ENCODE results near the gene SMPD4.
A peak's percentile ranks its signal among the peaks of the same experiment; 100 is the strongest.
"Not testable (repeated sequence)": the region's sequence is repeated elsewhere in the genome, so short reads cannot be mapped to it uniquely, and the experiment has no call there.

Gene SMPD4, protein sequence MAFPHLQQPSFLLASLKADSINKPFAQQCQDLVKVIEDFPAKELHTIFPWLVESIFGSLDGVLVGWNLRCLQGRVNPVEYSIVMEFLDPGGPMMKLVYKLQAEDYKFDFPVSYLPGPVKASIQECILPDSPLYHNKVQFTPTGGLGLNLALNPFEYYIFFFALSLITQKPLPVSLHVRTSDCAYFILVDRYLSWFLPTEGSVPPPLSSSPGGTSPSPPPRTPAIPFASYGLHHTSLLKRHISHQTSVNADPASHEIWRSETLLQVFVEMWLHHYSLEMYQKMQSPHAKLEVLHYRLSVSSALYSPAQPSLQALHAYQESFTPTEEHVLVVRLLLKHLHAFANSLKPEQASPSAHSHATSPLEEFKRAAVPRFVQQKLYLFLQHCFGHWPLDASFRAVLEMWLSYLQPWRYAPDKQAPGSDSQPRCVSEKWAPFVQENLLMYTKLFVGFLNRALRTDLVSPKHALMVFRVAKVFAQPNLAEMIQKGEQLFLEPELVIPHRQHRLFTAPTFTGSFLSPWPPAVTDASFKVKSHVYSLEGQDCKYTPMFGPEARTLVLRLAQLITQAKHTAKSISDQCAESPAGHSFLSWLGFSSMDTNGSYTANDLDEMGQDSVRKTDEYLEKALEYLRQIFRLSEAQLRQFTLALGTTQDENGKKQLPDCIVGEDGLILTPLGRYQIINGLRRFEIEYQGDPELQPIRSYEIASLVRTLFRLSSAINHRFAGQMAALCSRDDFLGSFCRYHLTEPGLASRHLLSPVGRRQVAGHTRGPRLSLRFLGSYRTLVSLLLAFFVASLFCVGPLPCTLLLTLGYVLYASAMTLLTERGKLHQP

DNA sequence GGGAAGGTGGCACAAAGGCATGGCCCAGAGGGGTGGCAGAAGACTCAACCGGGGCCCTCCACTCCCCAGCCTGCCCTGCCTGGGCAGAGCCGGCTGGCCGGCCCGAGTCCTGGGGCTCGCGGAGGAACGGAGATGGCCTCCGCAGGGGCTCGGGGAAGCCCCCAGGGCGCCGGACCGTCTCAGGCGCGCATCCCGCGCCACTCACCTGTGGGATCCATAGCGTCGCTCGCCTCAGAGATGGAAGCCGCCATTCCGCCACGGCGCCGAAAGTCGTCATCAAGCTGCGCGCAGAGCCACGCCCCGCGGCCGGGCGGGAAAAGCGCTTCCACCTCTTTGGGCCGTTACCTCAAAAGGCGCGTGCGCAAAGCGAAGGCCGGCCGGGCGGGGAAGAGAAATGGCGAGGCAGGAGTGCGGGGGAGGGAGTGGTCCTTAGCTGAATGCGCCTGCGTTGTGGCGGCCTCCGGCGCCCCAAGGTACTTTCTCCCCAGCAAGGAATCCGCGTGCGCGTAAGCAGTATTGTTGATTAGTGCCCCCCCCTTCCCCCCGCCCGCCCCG, at the start of gene SMPD4:
TSS of gene SMPD4 (minus strand) at position 278 of the 555 bp plus-strand sequence. CDS start 5,010 bp downstream, outside the sequence.
- peak; percentile 96 for DNase-seq (ENCODE audit: low read depth in 2 of 2)

DNA sequence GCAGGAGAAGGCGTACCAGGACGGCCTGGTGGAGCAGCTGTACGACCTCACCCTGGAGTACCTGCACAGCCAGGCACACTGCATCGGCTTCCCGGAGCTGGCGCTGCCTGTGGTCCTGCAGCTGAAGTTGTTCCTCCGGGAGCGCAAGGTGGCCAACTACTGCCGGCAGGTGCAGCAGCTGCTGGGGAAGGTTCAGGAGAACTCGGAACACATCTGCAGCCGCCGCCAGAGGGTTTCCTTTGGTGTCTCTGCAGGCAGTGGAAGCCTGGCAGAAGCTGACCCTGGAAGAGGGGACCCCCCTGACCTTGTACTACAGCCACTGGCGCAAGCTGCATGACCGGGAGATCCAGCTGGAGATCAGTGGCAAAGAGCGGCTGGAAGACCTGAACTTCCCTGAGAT, 49.5 kb upstream of the SMPD4 start:
- DNase-seq (ENCODE audit: low read depth in 2 of 2), result not testable (repeated sequence)

DNA sequence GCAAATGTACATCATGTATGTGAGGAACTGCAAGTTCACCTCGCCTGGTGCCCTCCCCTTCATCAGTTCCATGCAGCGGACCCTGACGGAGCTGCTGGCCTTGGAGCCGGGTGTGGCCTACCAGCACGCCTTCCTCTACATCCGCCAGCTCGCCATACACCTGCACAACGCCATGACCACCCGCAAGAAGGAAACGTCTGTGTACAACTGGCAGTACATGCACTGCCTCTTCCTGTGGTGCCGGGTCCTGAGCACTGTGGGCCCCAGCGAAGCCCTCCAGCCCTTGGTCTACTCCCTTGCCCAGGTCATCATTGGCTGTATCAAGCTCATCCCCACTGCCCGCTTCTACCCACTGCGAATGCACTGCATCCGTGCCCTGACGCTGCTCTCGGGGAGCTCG, 49.0 kb upstream of the SMPD4 start:
- DNase-seq (ENCODE audit: low read depth in 2 of 2), result not testable (repeated sequence)

DNA sequence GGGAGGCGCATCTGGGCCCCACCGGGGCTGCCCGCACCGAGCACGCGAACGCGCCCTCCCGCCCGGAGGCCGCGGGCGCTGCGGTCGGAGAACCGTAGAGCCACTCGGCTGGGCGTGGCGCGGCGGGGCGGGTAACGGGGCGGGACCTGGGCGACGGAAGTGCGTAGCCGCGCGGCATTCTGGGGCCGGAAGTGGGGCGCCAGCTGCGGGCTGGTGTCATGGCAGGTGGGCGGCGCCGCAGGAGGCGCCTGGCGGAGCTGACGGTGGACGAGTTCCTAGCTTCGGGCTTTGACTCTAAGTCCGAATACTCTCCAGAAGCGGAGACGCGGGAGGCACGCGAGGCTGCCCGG, 47.7 kb upstream of the SMPD4 start:
- DNase-seq (ENCODE audit: low read depth in 2 of 2), result not testable (repeated sequence)

GRCh38 chr2:130228467-130229160, 47.2 kb upstream of the SMPD4 start:
- not testable (repeated sequence) for DNase-seq (ENCODE audit: low read depth in 2 of 2)

DNA sequence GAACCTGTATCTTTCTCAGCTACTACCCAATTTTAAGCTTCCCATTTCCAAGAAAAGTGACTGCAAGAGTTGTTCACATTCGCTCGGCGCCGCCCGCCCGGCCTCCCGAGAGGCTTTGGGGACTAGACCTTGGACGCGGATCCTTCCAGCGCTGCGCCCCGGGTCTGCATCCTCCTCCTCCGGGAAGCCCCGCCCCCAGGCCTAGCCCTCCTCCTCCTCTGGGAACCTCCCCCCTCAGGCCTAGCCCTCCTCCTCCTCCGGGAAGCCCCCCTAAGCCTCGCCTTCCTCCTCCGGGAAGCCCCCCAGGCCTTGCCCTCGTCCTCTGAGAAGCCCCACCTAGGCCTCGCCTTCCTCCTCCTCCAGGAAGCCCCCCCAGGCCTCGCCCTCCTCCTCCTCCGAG, 46.6 kb upstream of the SMPD4 start:
- not testable (repeated sequence) for DNase-seq (ENCODE audit: low read depth in 2 of 2)

DNA sequence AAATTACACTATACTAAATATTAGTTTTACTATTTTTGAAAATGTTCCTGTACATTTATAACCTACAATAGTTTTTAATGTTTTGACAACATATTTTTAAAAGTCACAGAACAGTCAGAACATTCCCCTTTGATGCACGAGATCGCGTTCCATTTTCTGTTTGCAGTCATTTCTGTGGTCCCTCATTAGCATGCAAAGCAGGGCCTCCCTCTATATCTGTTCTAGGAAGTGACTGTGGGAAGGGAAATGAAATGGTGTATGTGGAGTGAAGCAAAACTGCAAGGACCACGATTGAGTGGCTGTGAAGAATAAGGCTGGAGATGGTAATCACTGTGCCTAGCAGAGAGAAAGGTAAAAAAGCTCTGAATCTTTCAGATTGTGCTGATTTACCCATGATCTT, 41.1 kb upstream of the SMPD4 start:
- not testable (repeated sequence) for DNase-seq (ENCODE audit: low read depth in 2 of 2)

DNA sequence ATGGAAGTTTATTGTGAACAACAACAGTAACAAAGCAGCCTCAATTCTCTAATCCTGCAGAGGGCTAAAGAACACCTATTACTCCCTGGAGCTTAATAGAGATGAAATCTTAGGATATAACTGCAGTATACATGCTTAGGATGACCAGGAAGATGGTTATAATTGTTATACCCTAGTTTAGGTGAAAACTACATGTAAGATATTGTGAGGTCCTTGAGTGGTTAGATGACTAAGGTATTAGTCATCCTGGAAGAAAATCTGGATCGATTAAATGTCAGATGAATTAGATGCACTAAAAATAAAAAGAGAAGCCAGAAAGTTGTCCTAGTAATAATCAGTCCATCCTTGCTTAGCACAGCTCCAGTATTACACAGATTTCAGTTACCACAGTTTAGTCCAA, 39.1 kb upstream of the SMPD4 start:
- not testable (repeated sequence) for DNase-seq (ENCODE audit: low read depth in 2 of 2)

- not testable (repeated sequence) for DNase-seq (ENCODE audit: low read depth in 2 of 2)
Observed at GRCh38 chr2:130219147-130219546, 37.7 kb upstream of the SMPD4 start.

GRCh38 chr2:130207051-130207450, 25.6 kb upstream of the SMPD4 start:
- DNase-seq (ENCODE audit: low read depth in 2 of 2), result not testable (repeated sequence)

DNA sequence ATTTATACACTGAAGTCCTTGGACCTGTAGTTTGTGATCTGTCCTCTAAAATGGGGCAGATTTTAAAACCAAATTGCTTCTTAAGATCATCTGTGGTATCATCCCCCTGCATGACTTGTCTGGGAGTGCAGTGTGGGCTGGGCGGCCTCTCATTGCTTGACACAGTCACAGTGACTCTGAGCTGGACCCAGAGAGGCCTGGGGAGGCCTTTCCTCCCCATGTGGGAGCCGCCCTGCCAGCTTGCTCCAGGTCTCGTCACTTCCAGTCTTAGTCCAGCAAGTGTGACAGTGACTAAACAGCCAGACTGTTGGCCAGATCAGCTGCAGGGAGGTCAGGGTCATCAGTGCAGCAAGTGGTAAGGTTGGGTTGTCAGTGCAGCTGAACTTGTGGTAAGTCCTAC, 21.7 kb upstream of the SMPD4 start:
- DNase-seq (ENCODE audit: low read depth in 2 of 2), result not testable (repeated sequence)

DNA sequence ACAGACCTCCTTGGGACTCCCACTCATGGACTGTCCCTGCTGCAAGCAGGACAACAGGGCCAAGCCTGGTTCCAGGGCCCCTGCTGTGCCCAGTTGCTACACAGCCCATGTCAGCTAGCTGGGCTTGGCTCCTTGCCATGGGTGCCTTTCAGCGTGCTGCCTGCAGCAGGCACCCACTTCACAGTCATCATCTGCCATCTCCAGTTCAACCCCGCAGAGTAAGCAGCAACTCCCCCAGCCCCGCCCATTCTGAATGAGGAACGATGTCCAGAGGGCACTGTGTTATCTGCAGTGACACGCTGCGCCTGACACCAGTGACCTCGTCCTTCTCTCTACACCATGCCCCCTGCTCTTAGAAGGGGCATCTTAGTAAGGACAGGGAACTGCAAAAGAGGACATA, 21.1 kb upstream of the SMPD4 start:
- not testable (repeated sequence) for DNase-seq (ENCODE audit: low read depth in 2 of 2)

DNA sequence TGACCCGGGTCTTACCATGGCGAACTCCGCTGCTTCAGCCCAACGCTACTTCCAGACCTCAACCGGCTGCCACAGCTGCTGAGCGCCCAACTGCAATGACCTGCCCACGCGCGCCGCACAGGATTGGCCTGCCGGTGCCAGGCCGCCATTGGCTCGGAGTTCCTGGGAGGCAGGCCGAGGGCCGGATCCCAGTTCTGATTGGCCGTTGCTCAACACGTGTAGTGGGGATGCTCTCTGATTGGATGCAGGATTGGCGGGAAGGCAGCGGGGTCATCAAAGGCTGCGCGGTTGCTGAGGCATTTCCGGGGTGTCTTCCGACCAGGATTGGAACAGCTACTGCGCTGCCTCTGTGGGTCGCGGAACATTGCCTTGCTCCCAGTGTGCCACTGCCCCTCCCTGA, 16.9 kb upstream of the SMPD4 start, which contains the start of gene TUBA3E:
TSS of gene TUBA3E (minus strand) at position 97 of the 400 bp plus-strand sequence. CDS start at position 18, 79 bp downstream.
- DNase-seq (ENCODE audit: low read depth in 2 of 2), result no peak

DNA sequence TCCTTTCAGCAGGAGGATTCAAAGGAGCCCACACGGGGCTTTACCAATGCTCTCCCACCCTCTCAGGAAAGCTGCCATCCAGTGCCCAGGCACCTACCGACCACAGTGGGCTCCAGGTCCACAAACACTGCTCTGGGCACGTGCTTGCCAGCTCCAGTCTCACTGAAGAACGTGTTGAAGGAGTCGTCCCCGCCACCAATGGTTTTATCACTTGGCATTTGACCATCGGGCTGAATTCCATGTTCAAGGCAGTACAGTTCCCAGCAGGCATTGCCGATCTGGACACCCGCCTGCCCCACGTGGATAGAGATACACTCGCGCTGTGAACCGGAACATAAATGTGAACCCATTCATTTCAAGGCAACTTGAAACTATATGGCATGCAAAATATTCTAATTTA, 14.7 kb upstream of the SMPD4 start:
- DNase-seq (ENCODE audit: low read depth in 2 of 2), result not testable (repeated sequence)

DNA sequence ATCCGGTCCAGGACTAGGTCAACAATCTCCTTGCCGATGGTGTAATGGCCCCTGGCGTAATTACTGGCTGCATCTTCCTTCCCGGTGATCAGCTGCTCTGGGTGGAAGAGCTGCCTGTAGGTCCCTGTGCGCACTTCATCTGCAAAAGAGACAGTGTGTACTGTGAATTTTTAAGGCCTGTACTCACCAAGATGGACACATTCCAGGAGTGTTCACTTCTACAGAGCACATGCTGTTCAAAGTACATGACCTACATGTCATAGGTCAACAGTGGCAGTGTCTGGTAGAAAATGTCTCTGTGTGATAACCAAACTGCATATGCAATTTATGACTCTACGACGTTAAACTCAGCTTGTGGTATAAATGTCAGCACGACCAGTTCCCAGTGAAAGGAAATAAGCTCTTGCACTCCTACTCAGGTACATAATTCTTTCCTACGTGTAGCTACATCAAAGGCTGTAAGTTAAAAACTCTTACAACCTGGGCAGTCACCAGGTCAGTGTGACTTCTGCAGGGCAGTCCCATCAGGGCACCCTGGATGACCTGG, 13.8 kb upstream of the SMPD4 start:
- not testable (repeated sequence) for DNase-seq (ENCODE audit: low read depth in 2 of 2)

DNA sequence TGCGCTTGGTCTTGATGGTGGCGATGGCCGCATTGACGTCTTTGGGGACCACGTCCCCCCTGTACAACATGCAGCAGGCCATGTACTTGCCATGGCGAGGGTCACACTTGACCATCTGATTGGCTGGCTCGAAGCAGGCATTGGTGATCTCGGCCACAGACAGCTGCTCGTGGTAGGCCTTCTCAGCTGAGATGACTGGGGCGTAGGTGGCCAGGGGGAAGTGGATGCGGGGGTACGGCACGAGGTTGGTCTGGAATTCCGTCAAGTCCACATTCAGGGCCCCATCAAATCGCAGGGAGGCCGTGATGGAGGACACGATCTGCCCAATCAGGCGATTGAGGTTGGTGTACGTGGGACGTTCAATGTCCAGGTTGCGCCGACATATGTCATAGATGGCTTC, 12.4 kb upstream of the SMPD4 start:
- DNase-seq (ENCODE audit: low read depth in 2 of 2), result not testable (repeated sequence)

GRCh38 chr2:130192451-130192850, 11.0 kb upstream of the SMPD4 start:
- DNase-seq (ENCODE audit: low read depth in 2 of 2), result not testable (repeated sequence)

DNA sequence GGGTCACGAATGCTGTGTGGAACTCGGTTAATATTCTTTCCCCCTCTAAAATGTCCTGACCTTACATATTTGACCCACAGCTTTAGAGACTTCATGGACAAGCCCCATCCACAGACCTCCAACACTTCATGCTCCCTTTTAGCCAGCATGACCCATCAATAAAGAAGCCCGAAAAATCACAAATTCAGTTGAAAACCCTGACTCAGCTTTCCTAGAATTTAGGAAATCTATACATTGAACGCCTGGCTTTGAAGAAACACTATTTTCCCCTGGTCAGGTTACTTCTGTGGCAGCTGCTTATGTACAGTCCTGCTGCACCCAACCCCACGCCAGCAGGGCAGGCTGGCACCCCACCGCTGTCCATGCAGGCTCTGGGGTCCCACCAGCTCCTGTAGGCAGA, 9.9 kb upstream of the SMPD4 start:
- DNase-seq (ENCODE audit: low read depth in 2 of 2), result not testable (repeated sequence)

DNA sequence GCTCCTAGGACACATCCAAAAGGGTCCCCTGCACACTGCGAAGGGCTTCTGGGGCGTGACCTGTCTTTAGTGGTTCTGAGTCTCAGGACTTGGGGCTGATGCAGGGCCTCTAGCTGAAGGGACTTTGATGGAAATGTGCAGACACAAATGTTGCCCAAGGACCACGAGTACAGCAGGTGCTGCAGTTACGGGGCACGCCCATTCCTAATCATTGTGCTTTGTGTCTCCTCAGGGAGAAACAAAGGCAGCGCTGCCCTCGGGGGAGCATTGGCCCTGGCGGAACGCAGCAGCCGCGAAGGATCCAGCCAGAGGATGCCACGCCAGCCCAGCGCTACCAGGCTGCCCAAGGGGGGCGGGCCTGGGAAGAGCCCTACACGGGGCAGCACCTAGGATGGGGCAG, 8.8 kb upstream of the SMPD4 start:
- DNase-seq (ENCODE audit: low read depth in 2 of 2), result no peak

GRCh38 chr2:130188958-130189357, 7.6 kb upstream of the SMPD4 start:
- not testable (repeated sequence) for DNase-seq (ENCODE audit: low read depth in 2 of 2)

Data from activated CD8-positive, alpha-beta memory T cell treated with anti-CD3 and anti-CD28 coated beads for 4 hours (primary cell).